ENCODE data around the gene AOAH.

AOAH gene

DNA sequence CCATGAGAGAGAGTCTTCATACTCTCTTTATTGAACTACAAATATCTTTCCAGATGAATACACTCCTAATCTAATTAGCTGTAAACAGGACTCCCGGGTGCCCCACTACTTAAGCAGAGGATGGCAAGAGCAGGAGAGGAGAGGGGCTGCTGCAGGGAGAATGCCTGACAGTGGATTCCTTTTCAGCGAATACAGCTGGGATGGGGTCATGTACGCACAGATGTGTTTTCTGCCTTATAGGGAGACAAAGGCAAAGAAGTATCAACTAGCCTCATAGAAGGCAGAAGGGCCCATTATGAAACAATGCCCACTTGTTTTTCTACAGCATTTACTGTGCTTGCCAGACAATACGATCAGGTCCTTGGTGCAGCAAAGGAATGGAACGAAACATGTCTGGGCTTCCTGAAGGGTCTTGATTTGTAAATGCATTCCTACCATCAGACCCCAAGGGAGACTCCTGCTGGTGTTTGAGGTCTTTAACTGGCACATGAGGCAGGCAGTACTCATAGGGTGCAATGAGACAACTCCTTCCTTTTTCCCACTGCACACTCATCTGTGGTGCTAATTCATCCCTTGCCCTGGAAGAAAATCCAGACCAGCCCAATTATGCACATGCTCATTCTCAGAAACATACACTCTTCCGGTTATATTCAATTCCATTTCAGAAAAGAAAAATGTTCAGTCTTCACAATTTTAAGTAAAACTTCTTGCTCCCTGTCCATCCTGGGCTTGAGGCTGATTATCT is 117.1 kb downstream of the AOAH start:
- Histone ChIP-seq H3K27me3 (no peaks in the 10 kb centered on the region), H3K9me3 (no peaks in the 10 kb centered on the region), H3K4me1 (0 out of 2 replicates have a peak, but pooled peaks cover 6% of the 10 kb centered on the region), H3K4me2 (no peak overlapping the region), H3K36me3 (no peaks in the 10 kb centered on the region), H4K20me1 (no peaks in the 10 kb centered on the region), H3K27ac (no peak overlapping the region), H3K4me3 (no peak overlapping the region), H3K9ac (no peak overlapping the region)
- TF ChIP-seq Cebpa-rat (IDR thresholded peaks at IDR 0.05) = no peak

DNA sequence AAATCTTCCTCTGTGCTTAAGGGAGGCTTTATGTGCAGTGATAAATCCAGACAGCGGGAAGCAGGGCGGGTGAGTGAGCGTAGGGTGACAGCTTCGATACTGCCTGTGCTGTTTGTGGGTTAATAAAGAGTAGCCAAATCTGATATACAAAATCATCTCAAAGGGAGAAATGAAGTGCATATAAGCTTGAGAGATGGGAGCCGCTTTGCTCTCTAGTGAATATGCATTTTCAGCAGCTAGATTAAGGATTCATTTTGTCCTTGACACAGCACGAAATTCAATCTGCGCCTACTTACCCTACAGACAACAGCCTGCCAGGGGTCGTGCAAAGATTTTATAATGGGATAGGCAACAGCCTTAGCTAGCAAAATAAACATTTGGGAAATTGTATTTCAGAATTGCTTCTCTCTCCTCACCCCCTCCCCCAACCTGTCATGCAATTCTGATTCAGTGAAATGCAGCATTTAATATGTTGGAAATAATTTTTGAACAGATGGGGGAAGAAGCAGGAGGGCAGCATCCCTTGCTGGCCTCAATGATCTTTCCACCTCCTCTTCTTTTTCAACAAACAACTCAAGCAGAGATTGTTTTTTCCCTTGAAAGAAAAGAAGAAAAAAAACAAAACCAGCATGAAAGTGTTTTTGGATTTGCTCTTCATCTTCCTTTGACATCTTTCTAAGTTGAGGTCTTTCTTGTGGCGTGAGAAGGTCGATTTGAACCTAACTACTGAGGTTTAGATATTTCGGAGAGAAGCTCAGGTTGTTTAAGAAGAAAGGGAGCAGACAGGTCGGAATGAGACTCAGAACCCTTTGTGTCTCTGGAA is 117.9 kb downstream of the AOAH start:
- no peak overlapping the region for H3K4me3 ChIP-seq
- H3K4me1 ChIP-seq = 0 out of 2 replicates have a peak, but pooled peaks cover 6% of the 10 kb centered on the region
- H3K4me2 ChIP-seq = no peak overlapping the region
- H3K27ac ChIP-seq = no peak overlapping the region
- no peak for TF ChIP-seq Cebpa-rat (IDR thresholded peaks at IDR 0.05)
- H3K36me3 ChIP-seq = no peaks in the 10 kb centered on the region
- H3K9ac ChIP-seq = no peak overlapping the region
- no peaks in the 10 kb centered on the region for H4K20me1 ChIP-seq
- no peaks in the 10 kb centered on the region for H3K9me3 ChIP-seq
- H3K27me3 ChIP-seq = no peaks in the 10 kb centered on the region

DNA sequence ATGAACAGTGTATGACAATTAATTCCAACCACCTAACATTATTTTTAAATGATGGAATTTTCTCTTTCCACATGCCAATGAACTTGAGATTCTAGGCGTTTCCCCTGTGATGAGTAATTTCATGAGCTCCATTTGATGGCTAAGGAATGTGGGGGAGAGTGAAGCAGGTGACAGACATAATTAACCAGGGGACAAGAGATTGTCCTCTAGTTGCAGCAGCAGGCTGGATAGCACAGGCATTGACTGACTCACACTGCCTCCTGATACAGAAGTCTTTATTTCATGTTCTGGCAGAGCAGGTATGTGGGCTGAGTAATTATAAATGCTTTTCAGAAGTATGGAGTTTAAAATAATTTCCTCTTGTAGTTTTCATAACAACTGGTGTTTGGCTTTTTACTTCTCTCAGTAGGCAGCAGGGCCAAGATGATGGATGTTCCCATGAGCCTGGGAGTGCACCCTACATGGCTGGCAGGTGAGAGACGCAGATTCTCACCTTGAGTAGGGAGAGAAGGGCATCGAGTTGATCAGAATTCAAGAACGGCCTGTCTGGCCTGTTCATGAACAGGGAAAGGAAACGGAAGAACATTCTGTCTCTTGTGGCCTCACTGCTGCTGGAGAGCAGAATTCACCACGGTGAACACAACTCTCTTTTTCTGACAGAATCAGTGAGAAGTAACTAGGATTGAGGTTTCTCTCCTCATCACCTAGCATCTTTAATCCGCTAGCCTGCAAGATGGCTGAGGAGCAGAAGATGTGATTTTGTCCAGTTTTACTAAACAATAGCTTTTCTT is 118.8 kb downstream of the AOAH start:
- Histone ChIP-seq H3K9ac (no peak overlapping the region), H3K9me3 (no peaks in the 10 kb centered on the region), H3K36me3 (no peaks in the 10 kb centered on the region), H3K27ac (no peak overlapping the region), H3K4me1 (0 out of 2 replicates have a peak, but pooled peaks cover 6% of the 10 kb centered on the region), H3K4me2 (no peak overlapping the region), H3K27me3 (no peaks in the 10 kb centered on the region), H3K4me3 (no peak overlapping the region), H4K20me1 (no peaks in the 10 kb centered on the region)
- TF ChIP-seq Cebpa-rat (IDR thresholded peaks at IDR 0.05) = no peak

DNA sequence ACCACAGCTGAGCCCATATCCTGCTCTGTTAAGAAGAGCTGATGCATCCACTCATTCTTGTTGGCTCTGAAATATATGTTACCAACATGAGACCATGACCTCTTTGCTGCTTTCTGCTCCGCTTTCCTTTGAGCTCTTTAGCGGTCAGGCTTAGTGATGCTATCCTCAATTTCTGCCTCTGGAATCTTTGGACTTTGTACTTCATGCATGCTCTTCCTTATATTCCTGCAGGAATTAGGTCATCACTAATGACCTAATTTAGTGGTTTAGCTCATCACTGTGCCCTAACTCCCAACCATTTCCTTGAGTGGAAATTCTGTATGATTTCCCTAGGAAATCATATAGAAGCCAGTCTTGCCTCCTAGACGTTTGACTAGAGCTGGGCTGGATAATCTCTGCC is 119.5 kb downstream of the AOAH start:
- no peak overlapping the region for H3K4me3 ChIP-seq
- no peaks in the 10 kb centered on the region for H4K20me1 ChIP-seq
- 0 out of 2 replicates have a peak, but pooled peaks cover 6% of the 10 kb centered on the region for H3K4me1 ChIP-seq
- TF ChIP-seq Cebpa-rat (IDR thresholded peaks at IDR 0.05) = no peak
- no peaks in the 10 kb centered on the region for H3K27me3 ChIP-seq
- no peak overlapping the region for H3K4me2 ChIP-seq
- no peak overlapping the region for H3K9ac ChIP-seq
- no peak overlapping the region for H3K27ac ChIP-seq
- no peaks in the 10 kb centered on the region for H3K9me3 ChIP-seq
- H3K36me3 ChIP-seq = no peaks in the 10 kb centered on the region

DNA sequence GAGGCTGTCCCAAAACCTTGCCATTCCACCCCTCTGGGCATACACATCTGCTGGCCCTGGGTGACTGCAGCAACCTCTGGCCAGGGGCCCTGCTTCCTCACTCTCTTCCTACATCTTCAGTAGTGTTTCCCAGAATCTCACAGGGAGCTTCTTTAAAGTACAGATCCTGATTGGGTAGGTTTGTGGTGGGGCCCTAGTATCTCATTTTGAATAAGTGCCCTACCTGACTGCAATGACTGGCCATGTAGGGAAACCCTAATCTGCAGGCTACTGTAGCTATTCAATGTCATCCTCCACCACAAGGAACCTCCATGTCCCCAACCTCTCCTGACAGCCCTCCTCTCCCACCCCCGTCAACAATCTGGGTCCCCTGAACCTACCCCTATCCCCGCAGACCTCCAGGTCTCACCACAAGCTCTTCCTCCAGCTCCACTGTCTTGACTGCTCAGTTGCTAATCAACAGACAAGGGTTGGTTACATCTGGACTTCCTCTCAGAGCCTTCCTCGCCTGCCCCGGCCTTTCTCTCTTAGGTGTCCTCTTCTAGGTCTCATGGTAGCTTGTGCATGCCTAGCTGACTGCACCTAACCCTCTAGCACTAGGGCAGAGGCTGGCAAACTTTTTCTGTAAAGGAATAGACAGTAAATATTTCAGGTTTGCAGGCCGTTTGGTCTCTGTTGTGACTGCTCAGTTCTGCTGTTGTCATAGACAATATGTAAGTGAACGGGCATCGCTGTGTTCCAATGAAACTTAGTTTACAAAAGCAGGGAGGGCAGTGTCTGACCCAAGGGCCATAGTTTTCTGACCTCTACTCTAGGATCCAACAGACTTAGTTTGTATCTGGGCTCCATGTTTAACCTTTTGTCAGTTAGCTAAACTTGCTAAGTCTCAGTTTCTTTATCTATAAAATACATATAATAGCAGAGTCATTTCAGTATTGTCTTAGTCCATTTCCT is 121.1 kb downstream of the AOAH start:
- Histone ChIP-seq H3K4me2 (no peak overlapping the region), H3K4me3 (no peak overlapping the region), H3K9me3 (no peaks in the 10 kb centered on the region), H3K4me1 (0 out of 2 replicates have a peak, but pooled peaks cover 6% of the 10 kb centered on the region), H4K20me1 (no peaks in the 10 kb centered on the region), H3K36me3 (no peaks in the 10 kb centered on the region), H3K27ac (no peak overlapping the region), H3K27me3 (no peaks in the 10 kb centered on the region), H3K9ac (no peak overlapping the region)
- TF ChIP-seq Cebpa-rat (IDR thresholded peaks at IDR 0.05) = no peak

DNA sequence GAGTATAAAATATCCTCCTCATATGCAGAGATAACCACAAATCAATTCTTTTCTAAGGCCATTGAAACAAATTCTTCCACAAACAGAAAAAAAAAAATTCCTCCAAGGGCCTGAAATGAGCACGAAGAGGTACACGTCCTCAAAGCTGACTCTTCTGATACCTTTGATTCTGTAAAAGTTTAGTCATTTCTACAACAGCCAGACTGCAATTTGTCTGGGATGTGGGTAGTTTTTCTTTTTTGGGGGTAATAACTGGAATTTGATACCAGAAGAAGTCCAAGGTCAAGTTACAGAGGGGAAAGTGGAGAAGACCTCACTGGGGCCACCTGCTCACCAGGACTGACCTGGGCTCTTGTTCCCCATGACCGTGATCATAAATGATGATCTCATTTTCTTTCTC is 121.8 kb downstream of the AOAH start:
- Histone ChIP-seq H3K4me2 (no peak overlapping the region), H3K4me1 (0 out of 2 replicates have a peak, but pooled peaks cover 4% of the 10 kb centered on the region), H3K27ac (no peak overlapping the region), H3K9ac (no peak overlapping the region), H3K4me3 (no peak overlapping the region), H3K9me3 (no peaks in the 10 kb centered on the region), H3K36me3 (no peaks in the 10 kb centered on the region), H4K20me1 (no peaks in the 10 kb centered on the region), H3K27me3 (no peaks in the 10 kb centered on the region)
- TF ChIP-seq Cebpa-rat (IDR thresholded peaks at IDR 0.05) = no peak

DNA sequence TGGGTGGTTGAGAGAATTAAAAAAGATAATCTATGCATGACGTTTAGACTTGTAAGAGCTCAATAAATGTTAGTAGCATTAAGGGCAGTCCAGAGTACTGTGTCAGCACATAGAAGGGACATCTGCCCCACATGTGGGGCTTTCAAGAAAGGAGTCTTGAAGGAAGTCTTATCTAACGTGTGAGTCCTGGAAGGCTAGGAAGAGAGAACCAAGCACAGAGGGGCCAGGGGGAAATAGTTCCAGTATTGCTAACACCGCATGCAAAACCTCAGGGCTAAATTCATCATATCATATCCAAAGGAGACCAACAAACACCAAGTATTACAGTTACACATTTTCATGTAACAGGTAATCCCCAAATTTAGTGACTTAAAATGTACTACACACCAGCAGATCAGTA is 122.7 kb downstream of the AOAH start:
- Histone ChIP-seq H3K9me3 (no peaks in the 10 kb centered on the region), H3K36me3 (no peaks in the 10 kb centered on the region), H3K9ac (no peak overlapping the region), H3K4me3 (no peak overlapping the region), H3K4me1 (no peaks in the 10 kb centered on the region), H3K4me2 (no peak overlapping the region), H4K20me1 (no peaks in the 10 kb centered on the region), H3K27ac (no peak overlapping the region), H3K27me3 (no peaks in the 10 kb centered on the region)
- no peak for TF ChIP-seq Cebpa-rat (IDR thresholded peaks at IDR 0.05)

DNA sequence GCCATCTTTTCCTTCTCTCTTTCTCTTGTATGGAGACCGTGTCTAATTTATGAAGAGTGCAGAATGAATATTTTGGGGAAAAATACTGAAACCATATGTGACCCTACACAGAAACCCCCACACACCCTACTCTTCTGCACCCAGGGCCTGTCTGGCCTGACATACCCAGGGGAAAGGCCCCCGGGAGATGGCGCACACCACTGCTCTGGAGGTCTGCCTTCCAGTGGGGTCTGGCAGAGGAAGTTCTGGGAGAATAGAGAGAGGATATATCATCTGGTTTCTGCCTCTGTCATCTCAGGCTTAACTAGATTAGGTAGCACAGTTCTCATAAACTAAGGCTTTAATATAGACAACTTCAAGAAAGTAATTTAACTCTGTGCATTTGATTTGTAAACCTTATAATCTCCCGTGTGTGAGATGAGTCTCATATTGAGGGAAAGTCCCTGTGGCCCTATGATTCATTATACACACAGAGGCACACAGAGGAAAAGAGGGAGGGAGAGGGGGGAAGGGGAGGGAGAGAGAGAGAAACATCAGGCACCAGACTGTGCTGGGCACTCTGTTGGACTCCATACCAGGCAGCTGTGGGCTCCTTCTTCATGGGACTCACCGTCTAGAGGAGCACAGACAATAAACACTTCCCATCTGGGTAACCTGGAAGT is 123.3 kb downstream of the AOAH start:
- Histone ChIP-seq H3K4me1 (no peaks in the 10 kb centered on the region), H3K36me3 (no peaks in the 10 kb centered on the region), H3K27me3 (no peaks in the 10 kb centered on the region), H3K9me3 (no peaks in the 10 kb centered on the region), H4K20me1 (no peaks in the 10 kb centered on the region), H3K9ac (no peak overlapping the region), H3K27ac (no peak overlapping the region), H3K4me3 (no peak overlapping the region), H3K4me2 (no peak overlapping the region)
- TF ChIP-seq Cebpa-rat (IDR thresholded peaks at IDR 0.05) = no peak

Measured in BLaER1 (cell line).